Loucy (cell line): Measurements from ENCODE around the gene CLCNKA.

Source experiments
- H2AFZ ChIP-seq: fragments of 200-600 bp; sonication (generic); 2 replicates; pipeline ENCODE4 v1.6.0; 2016; ENCODE audit warnings: antibody characterized with exemption, mild to moderate bottlenecking, low read length, moderate library complexity
- H3F3A ChIP-seq: fragments of 200-600 bp; 2 replicates; pipeline ENCODE4 v1.6.0; 2016; ENCODE audit warnings: antibody characterized with exemption, low read depth, mild to moderate bottlenecking
- H3K27me3 ChIP-seq: fragments of 200-600 bp; sonication (generic); 2 replicates; pipeline ENCODE4 v1.6.1; 2014; ENCODE audit warnings: low read length, mild to moderate bottlenecking; ENCODE audit not compliant: insufficient read depth, poor library complexity, severe bottlenecking
- H3K36me3 ChIP-seq: fragments of 200-600 bp; sonication (generic); 2 replicates; pipeline ENCODE4 v1.6.1; 2016; ENCODE audit warnings: low read length; ENCODE audit not compliant: insufficient read depth
- H3K4me1 ChIP-seq: fragments of 200-600 bp; sonication (generic); 2 replicates; pipeline ENCODE4 v1.5.1; 2014; ENCODE audit warnings: low read length, mild to moderate bottlenecking; ENCODE audit not compliant: insufficient read depth, poor library complexity, severe bottlenecking
- H3K4me2 ChIP-seq: fragments of 200-600 bp; sonication (generic); 2 replicates; pipeline ENCODE4 v1.6.0; 2014; ENCODE audit warnings: antibody characterized with exemption, low read length, low read depth, mild to moderate bottlenecking; ENCODE audit not compliant: poor library complexity, severe bottlenecking
- H3K4me3 ChIP-seq: fragments of 200-600 bp; sonication (generic); 2 replicates; pipeline ENCODE4 v1.5.1; 2014; ENCODE audit warnings: low read length, mild to moderate bottlenecking, mixed read lengths; ENCODE audit not compliant: poor library complexity, severe bottlenecking
- H3K79me2 ChIP-seq: fragments of 200-600 bp; sonication (generic); 2 replicates; pipeline ENCODE4 v1.6.1; 2014; ENCODE audit warnings: low read length; ENCODE audit not compliant: insufficient read depth
- H3K9ac ChIP-seq: fragments of 200-600 bp; sonication (generic); 2 replicates; pipeline ENCODE4 v1.6.0; 2014; ENCODE audit warnings: mild to moderate bottlenecking, low read depth, low read length, moderate library complexity; ENCODE audit not compliant: poor library complexity, severe bottlenecking
- H3K9me2 ChIP-seq: fragments of 200-600 bp; sonication (generic); replicated peaks from 2 replicates; pipeline ENCODE4 v1.6.1; 2016; ENCODE audit warnings: low read depth, low read length, mixed read lengths
- H3K9me3 ChIP-seq: fragments of 200-600 bp; sonication (generic); 2 replicates; pipeline ENCODE4 v1.6.1; 2014; ENCODE audit warnings: mild to moderate bottlenecking, antibody characterized with exemption, low read length, low read depth; ENCODE audit not compliant: insufficient read depth
- H4K20me1 ChIP-seq: fragments of 200-600 bp; sonication (generic); 2 replicates; pipeline ENCODE4 v1.6.0; 2014; ENCODE audit warnings: antibody characterized with exemption, low read length, mild to moderate bottlenecking; ENCODE audit not compliant: insufficient read depth, poor library complexity, severe bottlenecking
- CTCF ChIP-seq: fragments of 200-600 bp; sonication (generic); conservative IDR thresholded peaks from 2 replicates; pipeline ENCODE4 v1.5.1; 2014; ENCODE audit warnings: mild to moderate bottlenecking, antibody characterized with exemption, low read length
- EZH2phosphoT487 ChIP-seq: fragments of 200-600 bp; IDR thresholded peaks from 2 replicates; pipeline ENCODE4 v1.6.1; 2018; ENCODE audit warnings: antibody characterized with exemption, mild to moderate bottlenecking, moderate library complexity, borderline replicate concordance

Gene CLCNKA

GRCh38 chr1:16067933-16068332 is 46.1 kb downstream of the CLCNKA start:
- Histone ChIP-seq H3K27me3 (no peaks in the 10 kb centered on the region), H3F3A (no peaks in the 10 kb centered on the region), H3K4me1 (peaks cover 4% of the 10 kb centered on the region), H3K9ac (no peak overlapping the region), H3K4me3 (no peak overlapping the region), H3K4me2 (no peak overlapping the region), H3K9me2 (no peaks in the 10 kb centered on the region), H3K36me3 (no peaks in the 10 kb centered on the region), H3K9me3 (no peaks in the 10 kb centered on the region), H3K79me2 (no peaks in the 10 kb centered on the region), H4K20me1 (no peaks in the 10 kb centered on the region), H2AFZ (no peak overlapping the region)
- no peak for TF ChIP-seq EZH2phosphoT487
- TF ChIP-seq CTCF, result no peak

- H3K4me1 ChIP-seq, result peaks cover 4% of the 10 kb centered on the region
- no peaks in the 10 kb centered on the region for H4K20me1 ChIP-seq
- H3F3A ChIP-seq, result no peaks in the 10 kb centered on the region
- no peaks in the 10 kb centered on the region for H3K9me2 ChIP-seq
- H3K36me3 ChIP-seq, result no peaks in the 10 kb centered on the region
- no peaks in the 10 kb centered on the region for H3K79me2 ChIP-seq
- H2AFZ ChIP-seq, result no peak overlapping the region
- no peak for TF ChIP-seq CTCF
- TF ChIP-seq EZH2phosphoT487, result no peak
- H3K4me2 ChIP-seq, result no peak overlapping the region
- H3K9ac ChIP-seq, result no peak overlapping the region
- no peak overlapping the region for H3K4me3 ChIP-seq
- H3K9me3 ChIP-seq, result no peaks in the 10 kb centered on the region
- no peaks in the 10 kb centered on the region for H3K27me3 ChIP-seq
Measured at GRCh38 chr1:16068356-16069270, 46.8 kb downstream of the CLCNKA start.

GRCh38 chr1:16070640-16071355 is 49.0 kb downstream of the CLCNKA start:
- H3K36me3 ChIP-seq, result no peaks in the 10 kb centered on the region
- no peaks in the 10 kb centered on the region for H4K20me1 ChIP-seq
- H2AFZ ChIP-seq, result no peak overlapping the region
- no peak overlapping the region for H3K4me2 ChIP-seq
- no peaks in the 10 kb centered on the region for H3K27me3 ChIP-seq
- peaks cover 4% of the 10 kb centered on the region for H3K4me1 ChIP-seq
- no peak overlapping the region for H3K4me3 ChIP-seq
- TF ChIP-seq CTCF, result no peak
- TF ChIP-seq EZH2phosphoT487, result no peak
- H3K9me2 ChIP-seq, result no peaks in the 10 kb centered on the region
- no peaks in the 10 kb centered on the region for H3K79me2 ChIP-seq
- H3K9ac ChIP-seq, result no peak overlapping the region
- H3K9me3 ChIP-seq, result no peaks in the 10 kb centered on the region
- H3F3A ChIP-seq, result no peaks in the 10 kb centered on the region
